GM10248 (cell line): ENCODE data around the gene AP3B1.
A peak's percentile ranks its signal among the peaks of the same experiment; 100 is the strongest.

Experiments
- CTCF ChIA-PET: fragments of 300-600 bp; sonication (Branson Sonifier 250); formaldehyde crosslinking; extraction: SDS; loops from one replicate; lab custom pipeline; 2021; ENCODE audit warnings: antibody characterized with exemption; lab: Yijun Ruan, JAX
- POLR2A ChIA-PET: fragments of 350-650 bp; sonication (Branson Sonifier 250); formaldehyde crosslinking; extraction: SDS; loops from one replicate; lab custom pipeline; 2020; ENCODE audit warnings: antibody characterized with exemption; lab: Yijun Ruan, JAX
- DNase-seq: peaks from one replicate; pipeline ENCODE4 v3.0.0; 2012; ENCODE audit errors: extremely low spot score
- TF ChIP-seq, protein P1 (sequence below): IDR thresholded peaks from 2 replicates; pipeline ENCODE4 v1.5.1; 2012; ENCODE audit warnings: mild to moderate bottlenecking, low read depth; ENCODE audit errors: extremely low read depth, missing control alignments, control extremely low read depth

AP3B1 gene

DNA sequence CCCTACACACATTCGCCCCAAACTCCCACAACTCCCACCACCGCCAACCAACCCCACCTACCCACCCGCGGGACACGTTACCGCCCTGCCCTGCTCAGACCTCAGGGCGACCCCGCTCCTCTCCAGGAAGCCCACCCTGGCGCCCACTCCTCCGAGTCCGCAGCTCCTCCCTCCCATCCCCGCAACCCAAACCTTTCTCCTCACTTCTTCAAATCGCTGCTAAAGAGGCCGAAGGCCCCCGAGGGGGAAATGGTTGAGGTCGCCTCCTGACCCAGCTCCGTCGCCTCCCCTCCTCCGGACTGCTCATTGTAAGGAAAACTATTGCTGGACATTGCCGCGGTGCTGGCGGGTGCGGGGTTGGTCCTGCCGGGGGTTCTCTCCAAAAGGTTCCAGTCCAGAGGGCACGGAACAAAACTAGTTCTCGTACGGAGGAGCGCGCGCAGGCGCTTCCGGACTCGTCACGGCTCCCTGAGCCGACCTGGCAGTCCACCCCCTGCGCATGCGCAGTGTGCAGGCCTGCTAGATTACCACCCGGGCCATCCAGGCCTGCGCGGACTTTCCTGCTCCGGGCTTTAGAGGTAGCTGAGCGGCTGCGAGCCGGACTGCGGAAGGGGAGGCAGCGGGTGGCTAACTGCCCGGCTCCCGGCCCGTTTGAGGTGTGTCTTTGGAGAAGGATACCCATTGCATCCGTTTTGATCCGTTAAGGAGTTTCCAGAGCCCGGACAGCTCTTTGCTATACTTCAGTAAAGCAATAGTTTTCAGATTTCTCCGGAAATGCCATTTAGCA, at the start of gene AP3B1:
Gene AP3B1 (minus strand): TSS at position 451 of the 787 bp plus-strand sequence. CDS start 119 bp downstream, at position 332.
- ChIA-PET POLR2A (interaction anchor here (2.2 kb wide), 1 partner anchor 66 kb away, joined by 15 read pairs; the partner anchor contains the start of gene SCAMP1), CTCF (interaction anchor here (0.8 to 2.5 kb wide), 8 partner anchors 10 to 663 kb away, joined by 3 to 14 read pairs (median 6); partner anchors contain the start of gene SCAMP1)
- TF ChIP-seq, protein P1, sequence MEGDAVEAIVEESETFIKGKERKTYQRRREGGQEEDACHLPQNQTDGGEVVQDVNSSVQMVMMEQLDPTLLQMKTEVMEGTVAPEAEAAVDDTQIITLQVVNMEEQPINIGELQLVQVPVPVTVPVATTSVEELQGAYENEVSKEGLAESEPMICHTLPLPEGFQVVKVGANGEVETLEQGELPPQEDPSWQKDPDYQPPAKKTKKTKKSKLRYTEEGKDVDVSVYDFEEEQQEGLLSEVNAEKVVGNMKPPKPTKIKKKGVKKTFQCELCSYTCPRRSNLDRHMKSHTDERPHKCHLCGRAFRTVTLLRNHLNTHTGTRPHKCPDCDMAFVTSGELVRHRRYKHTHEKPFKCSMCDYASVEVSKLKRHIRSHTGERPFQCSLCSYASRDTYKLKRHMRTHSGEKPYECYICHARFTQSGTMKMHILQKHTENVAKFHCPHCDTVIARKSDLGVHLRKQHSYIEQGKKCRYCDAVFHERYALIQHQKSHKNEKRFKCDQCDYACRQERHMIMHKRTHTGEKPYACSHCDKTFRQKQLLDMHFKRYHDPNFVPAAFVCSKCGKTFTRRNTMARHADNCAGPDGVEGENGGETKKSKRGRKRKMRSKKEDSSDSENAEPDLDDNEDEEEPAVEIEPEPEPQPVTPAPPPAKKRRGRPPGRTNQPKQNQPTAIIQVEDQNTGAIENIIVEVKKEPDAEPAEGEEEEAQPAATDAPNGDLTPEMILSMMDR: no peak
- DNase-seq: peak; percentile 98

- POLR2A ChIA-PET: no interaction called here
Measured at GRCh38 chr5:78341440-78341839, 46.9 kb upstream of the AP3B1 start.

DNA sequence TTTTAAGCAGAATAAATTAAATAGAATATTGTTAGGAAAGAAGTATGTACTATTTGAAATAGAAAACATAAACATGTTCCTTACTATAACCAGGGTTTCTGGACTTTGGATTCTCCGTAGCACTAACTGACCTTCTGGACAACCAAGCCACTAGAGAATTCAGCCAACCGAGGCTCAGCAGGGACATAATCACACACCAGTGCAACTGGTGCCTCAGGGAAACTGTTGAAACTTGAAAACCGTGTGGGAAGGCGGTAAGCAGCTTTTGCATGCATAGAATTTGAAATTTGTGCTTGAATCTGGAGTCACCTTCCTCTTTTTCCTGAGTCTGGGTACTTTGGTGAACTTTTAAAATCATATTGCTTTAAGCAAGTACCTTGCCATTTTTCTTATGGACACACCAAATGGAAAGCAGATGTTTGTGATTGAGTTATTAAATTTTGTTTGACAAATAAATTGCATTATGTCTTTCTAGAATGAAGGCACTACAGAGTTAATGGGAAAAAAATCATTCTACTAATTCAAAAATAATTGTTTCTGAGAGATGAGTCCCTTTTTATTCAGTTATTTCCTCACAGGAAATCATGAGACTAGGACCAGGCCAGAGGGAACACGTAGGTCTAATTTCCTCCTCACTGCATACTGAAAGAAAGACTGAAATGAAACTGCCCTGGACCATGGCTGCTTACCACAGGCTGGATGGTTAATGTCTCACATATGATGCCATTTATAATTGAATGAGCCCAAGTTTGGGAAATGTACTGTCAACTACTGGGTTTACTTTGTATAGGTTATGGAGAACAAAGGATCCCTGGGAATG, 45.3 kb upstream of the AP3B1 start:
- TF ChIP-seq, protein P1: no peak
- CTCF ChIA-PET: no interaction called here
- POLR2A ChIA-PET: no interaction called here

More at GRCh38 chr5:78341440-78341839, 46.9 kb upstream of the AP3B1 start:
- TF ChIP-seq, protein P1: no peak
- CTCF ChIA-PET: interaction anchor here (0.8 to 2.3 kb wide), 4 partner anchors 10 to 68 kb away, joined by 3 to 7 read pairs (median 3); no protein-coding TSS in a partner anchor
- no peak for DNase-seq

GRCh38 chr5:78336698-78337097, 42.2 kb upstream of the AP3B1 start:
- ChIA-PET POLR2A (no interaction called here), CTCF (no interaction called here)
- DNase-seq: no peak
- TF ChIP-seq, protein P1: no peak

More for the DNA sequence above, 45.3 kb upstream of the AP3B1 start:
- DNase-seq: no peak

GRCh38 chr5:78335976-78336375, 41.5 kb upstream of the AP3B1 start:
- POLR2A ChIA-PET: no interaction called here

More at GRCh38 chr5:78335976-78336375, 41.5 kb upstream of the AP3B1 start:
- TF ChIP-seq, protein P1: no peak
- no peak for DNase-seq
- CTCF ChIA-PET: interaction anchor here (1.0 kb wide), 1 partner anchor 100 kb away, joined by 3 read pairs; no protein-coding TSS in a partner anchor
